Measurements from ENCODE around the gene HELQ.

DNA sequence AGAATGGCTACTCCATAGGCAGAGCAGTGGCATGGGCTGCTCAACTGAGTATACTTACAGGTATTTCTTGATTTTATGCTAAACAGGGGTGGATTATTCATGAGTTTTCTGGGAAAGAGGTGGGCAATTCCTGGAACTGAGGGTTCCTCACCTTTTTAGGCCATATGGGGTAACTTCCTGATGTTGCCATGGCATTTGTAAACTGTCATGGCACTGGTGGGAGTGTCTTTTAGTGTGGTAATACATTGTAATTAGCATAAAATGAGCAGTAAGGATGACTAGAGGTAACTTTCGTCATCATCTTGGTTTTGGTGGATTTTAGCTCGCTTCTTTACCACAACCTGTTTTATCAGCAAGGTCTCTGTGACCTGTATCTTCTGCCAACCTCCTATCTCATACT lies 72.8 kb downstream of the HELQ start:
- TF ChIP-seq EZH2 (IDR thresholded peaks at IDR 0.05; ENCODE audit: borderline replicate concordance, insufficient read depth, low read depth, low read length, poor library complexity, severe bottlenecking): no peak
- TF ChIP-seq, protein P1, sequence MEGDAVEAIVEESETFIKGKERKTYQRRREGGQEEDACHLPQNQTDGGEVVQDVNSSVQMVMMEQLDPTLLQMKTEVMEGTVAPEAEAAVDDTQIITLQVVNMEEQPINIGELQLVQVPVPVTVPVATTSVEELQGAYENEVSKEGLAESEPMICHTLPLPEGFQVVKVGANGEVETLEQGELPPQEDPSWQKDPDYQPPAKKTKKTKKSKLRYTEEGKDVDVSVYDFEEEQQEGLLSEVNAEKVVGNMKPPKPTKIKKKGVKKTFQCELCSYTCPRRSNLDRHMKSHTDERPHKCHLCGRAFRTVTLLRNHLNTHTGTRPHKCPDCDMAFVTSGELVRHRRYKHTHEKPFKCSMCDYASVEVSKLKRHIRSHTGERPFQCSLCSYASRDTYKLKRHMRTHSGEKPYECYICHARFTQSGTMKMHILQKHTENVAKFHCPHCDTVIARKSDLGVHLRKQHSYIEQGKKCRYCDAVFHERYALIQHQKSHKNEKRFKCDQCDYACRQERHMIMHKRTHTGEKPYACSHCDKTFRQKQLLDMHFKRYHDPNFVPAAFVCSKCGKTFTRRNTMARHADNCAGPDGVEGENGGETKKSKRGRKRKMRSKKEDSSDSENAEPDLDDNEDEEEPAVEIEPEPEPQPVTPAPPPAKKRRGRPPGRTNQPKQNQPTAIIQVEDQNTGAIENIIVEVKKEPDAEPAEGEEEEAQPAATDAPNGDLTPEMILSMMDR (IDR thresholded peaks at IDR 0.05): no peak
